GM21367 (cell line): ENCODE results near the gene GPN3.
"Not testable (repeated sequence)": the region's sequence is repeated elsewhere in the genome, so short reads cannot be mapped to it uniquely, and the experiment has no call there.

Experiments used
- ATAC-seq: cut with Tn5 transposase; IDR thresholded peaks from one replicate; pipeline ENCODE4 v1.9.1; 2021; ENCODE audit not compliant: unreplicated experiment

The GPN3 gene

GRCh38 chr12:110468214-110469048 lies at the start of gene GPN3, which contains the start of gene FAM216A:
Gene GPN3, minus strand, starts transcription at chr12:110468257. Its CDS starts 54 bp downstream, at chr12:110468203.
Gene FAM216A, plus strand, starts transcription at chr12:110468845. Its CDS starts 31 bp downstream, at chr12:110468876.
- ATAC-seq: peak; percentile 63

GRCh38 chr12:110516995-110517394 lies 48.9 kb upstream of the GPN3 start:
- ATAC-seq: no peak

DNA sequence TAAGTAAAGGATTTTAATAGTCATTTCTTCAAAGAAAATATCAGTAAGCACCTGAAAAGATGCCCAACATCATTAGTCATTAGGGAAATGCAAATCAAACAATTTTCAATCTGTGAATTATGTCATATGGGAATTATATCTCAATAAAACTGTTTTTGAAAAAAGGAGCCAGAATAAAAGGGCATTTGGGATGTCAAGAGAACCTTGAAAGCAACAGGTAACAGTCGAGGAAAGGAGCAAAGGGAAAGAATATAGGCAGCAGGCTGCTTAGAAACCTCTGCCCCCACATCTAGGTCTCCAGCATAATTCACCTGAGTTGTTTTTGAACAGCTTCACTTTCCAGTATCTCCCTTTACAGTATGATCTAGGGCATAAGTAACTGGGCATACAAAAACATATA lies 46.3 kb upstream of the GPN3 start:
- no peak for ATAC-seq

DNA sequence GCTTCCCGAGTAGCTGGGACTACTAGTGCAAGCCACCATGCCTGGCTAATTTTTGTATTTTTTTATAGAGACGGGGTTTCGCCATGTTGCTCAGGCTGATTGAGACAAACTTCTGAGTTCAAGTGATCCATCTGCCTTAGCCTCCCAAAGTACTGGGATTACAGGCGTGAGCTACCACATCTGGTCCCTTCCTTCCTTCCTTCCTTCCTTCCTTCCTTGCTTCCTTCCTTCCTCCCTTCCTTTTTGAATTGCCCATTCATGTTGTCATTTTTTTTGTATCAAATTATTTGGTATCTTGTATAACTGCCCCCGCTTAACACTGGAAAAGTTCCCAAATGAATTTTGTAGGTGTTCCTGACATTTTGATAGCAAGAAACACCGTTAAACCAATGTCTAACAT lies 45.8 kb upstream of the GPN3 start:
- ATAC-seq: no peak

- no peak for ATAC-seq
Observed at GRCh38 chr12:110508071-110508586, 40.1 kb upstream of the GPN3 start.

- no peak for ATAC-seq
Observed at GRCh38 chr12:110505332-110505731, 37.3 kb upstream of the GPN3 start.

DNA sequence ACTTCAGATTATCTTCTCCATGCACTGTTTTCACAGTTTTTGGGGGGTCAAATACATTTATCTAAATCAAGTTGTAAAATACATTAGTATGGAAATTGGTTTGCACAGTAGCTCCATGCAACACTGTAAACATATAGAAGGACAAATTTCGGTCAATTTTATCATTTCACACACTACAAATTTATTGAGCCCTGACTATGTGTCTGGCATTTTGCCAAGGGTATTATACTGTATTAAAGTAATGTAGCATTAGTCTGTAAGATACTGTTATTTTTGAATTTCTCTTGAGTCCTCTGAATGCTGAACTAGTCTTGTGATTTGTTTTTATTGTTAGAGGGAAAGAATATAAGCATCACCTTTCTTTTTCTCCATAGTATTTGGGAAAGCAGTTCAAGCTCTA lies 35.4 kb upstream of the GPN3 start:
- ATAC-seq: no peak

DNA sequence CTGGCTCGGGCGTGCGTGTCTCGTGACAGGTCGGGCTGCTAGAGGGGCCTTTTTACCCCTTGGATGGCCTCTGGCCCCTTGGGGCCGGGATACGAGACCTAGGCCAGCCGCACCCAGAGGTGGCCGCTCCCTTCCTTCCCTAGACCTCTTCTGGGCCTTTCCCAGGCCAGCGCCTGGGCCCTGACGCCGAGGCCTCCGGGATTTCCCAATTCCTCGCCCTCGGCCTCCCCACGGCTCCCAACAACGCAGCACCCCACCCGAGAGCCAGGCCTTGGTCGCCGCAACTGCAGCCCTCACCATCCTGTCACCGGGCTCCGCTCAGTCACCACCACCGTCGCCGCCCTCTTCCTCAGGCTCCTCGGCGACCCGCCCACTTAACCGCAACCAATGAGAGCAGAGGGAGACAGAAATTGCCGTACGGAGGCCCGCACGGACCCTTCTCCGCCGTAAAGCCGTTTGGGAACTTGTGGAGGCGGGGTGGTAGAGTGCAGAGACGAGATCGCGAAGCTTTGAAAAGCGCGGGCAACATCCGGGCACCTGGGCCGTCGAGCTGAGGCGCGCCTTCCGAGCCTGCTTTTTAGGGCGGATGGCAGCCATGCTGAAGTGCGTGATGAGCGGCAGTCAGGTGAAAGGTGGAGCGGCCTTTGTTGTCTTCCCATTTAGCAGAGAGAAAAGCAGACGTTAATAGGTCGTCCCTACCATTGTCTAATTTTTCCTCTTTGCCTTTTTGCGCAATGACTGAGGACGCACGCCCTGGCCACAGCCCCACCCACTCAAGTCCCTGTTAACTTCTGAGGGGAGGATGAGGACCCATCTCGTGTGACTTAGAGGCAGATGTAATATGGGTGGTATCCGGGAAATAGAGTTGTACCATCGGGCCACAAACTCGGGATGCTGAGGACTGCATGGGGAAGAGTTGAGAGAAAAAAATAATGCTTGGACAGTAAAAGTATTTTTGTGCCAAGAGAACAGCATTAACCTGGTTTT lies 34.0 kb upstream of the GPN3 start, which contains the start of the genes RAD9B and VPS29:
RAD9B (plus strand) TSS at position 580 of the 987 bp plus-strand sequence; CDS start at position 587, 7 bp downstream.
VPS29 (minus strand) TSS at position 360 of the 987 bp plus-strand sequence; CDS start at position 300, 60 bp downstream.
- peak; percentile 91 for ATAC-seq

- peak; percentile 19 for ATAC-seq
Observed at GRCh38 chr12:110501399-110501751, 33.3 kb upstream of the GPN3 start.

DNA sequence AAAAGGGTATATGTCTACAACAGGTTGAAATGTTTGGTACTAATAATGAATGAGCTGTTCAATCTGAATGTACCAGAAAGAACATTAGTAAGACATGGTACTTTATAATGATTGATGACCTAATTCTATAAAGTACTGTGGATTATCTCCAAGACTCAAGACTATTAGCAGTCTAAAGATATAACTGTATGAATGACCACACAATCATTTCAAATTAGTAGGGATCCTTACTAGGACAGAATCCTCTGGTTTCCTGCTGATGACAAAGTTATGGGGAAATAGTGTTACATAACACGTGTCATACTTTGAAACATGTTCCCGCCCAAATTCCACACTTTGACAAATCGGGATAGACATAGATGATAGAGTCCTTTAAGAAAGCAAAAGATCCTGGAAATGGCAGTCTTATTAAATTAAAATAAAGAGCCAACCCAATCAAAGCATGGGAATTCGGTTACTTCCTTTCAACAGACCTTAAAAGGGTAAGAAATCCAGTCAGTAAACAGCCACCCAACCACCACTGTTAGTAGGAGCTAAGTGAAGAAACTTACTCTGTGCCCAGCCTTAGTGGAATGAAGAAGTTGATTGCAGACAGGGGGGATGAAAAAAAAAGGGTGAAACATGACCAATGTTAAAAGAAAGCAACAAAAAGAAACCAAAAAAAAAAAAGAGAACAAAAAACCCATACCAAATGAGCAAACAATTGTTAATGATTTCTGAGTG lies 31.1 kb upstream of the GPN3 start:
- no peak for ATAC-seq

DNA sequence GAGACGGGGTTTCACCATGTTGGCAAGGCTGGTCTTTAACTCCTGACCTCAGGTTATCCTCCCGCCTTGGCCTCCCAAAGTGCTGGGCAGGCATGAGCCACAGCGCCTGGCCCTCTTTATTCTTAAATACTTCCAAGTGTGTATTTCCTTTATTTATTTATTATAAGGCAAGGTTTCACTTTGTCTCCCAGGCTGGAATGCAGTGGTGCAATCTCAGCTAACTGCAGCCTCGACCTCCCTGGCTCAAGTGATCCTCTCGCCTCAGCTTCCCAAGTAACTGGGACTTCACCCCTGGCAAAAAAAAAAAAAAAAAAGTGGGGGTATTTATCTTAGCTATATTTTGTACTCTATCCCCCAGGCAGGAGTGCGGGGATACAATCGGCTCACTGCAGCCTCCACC lies 7.4 kb upstream of the GPN3 start:
- no peak for ATAC-seq

DNA sequence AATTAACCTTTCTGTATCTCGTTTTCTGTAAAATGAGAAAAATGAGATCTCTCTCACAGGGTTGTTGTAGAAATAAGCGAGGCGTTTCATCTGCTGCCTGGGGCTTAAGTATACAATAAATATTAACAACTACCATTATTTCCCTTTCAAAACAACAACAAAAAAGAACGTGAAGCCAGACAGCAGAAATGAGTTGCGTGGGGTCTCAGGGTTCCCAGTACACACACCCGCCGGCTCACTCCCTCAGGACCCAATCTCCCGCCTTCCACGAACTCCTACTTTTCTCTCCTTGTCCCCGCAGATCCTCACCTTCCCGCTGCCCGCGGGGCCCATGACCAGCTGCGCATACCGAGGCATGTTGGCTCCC lies 227 bp downstream of the GPN3 start:
- no peak for ATAC-seq

- no peak for ATAC-seq
Observed at GRCh38 chr12:110466791-110467190, 1.3 kb downstream of the GPN3 start.

GRCh38 chr12:110465765-110466164 lies 2.3 kb downstream of the GPN3 start:
- ATAC-seq: not testable (repeated sequence)

DNA sequence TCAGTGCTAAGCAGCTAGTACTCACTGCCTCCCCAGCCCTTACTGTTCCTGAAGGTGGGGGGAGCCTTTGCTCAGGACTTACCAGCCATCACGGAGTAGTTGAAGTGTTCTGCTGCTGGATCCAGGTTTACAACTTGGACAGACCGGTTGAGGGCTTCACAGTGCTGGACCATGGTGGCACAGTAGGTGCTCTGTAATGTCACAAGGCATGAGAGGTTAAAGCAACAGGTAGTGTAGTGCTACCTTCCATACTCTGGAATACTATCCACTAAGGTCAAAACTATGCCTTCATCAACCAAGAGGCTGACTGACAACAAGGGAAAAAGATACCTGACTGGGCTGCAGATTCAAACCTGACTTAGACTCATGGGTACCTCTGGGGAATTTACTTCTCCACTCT lies 3.0 kb downstream of the GPN3 start:
- ATAC-seq: no peak

DNA sequence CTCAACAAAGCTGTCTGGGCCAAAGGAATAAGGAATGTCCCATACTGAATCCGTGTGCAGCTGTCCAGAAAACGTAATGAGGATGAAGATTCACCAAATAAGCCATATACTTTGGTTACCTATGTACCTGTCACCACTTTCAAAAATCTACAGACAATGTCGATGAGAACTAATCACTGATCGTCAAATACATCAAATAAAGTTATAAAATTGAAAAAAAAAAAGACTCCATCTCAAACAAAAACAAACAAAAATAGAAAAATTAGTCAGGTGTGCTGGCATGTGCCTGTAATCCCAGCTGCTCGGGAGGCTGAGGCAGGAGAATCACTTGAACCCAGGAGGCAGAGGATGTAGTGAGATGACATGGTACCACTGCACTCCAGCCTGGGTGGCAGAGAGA lies 6.9 kb downstream of the GPN3 start:
- ATAC-seq: not testable (repeated sequence)

- no peak for ATAC-seq
Observed at GRCh38 chr12:110458756-110459155, 9.3 kb downstream of the GPN3 start.

DNA sequence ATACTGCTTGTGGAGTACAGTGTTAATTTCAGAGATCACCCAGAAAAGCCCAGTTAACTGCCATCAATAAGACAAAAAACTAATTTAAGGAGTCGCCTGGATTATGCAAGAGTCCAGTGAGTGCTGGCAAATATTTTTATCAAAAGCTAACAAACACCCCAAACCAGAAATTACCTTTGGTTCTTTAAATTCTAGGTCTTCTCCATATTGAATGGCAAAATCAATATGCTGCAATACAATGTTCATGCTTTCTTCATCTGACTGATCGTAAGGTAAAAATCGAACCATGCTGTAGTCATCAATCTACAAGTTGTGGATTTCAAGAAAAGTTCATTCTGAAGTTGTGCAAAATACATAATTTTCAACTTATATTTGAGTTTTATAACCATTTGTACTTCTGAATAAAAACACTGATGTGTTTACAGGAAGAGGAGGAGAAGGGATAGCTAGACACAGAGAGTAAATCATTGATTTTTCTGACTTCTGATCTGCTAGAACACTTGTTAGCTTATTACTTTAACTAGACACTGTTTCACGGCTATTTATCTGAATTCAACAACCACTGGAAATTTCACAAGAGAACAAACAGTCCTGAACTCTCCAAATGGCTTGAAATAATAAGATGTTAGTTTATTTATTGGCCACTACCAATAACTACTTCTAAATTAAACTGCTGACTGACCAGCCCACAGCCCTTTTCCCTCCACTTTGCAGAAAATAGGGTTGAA lies 14.3 kb downstream of the GPN3 start:
- ATAC-seq: no peak

DNA sequence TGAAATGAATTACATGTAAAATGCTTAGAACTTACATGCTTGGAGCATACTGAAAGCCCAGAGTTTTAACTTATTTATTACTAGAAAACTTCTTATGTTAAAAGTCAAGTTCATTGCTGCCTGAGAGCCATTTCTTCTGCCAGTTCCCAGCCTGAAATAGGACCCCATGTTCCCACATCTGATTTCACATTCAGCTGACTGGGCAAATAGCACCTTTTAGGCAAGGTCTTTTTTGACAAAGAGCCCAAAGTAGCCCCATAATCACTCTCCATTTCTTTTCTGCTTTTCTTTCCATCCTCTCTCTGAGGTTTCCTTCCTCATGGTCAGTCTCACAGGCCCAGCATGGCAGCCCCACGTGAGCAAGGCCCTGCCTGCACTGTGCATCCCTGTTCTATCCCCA lies 16.8 kb downstream of the GPN3 start:
- no peak for ATAC-seq
